GM10266 (cell line): ENCODE data around the gene DIP2C.

ENCODE experiments used
- DNase-seq: peaks from one replicate; pipeline ENCODE4 v3.0.0; 2012; ENCODE audit errors: extremely low spot score
- TF ChIP-seq, protein P1 (sequence below): IDR thresholded peaks from 2 replicates; pipeline ENCODE4 v1.5.1; 2012; ENCODE audit warnings: mild to moderate bottlenecking, low read depth; ENCODE audit not compliant: control insufficient read depth, insufficient read depth; ENCODE audit errors: missing control alignments

DIP2C gene

GRCh38 chr10:311901-312665 is 377.4 kb downstream of the DIP2C start:
- TF ChIP-seq, protein P1, sequence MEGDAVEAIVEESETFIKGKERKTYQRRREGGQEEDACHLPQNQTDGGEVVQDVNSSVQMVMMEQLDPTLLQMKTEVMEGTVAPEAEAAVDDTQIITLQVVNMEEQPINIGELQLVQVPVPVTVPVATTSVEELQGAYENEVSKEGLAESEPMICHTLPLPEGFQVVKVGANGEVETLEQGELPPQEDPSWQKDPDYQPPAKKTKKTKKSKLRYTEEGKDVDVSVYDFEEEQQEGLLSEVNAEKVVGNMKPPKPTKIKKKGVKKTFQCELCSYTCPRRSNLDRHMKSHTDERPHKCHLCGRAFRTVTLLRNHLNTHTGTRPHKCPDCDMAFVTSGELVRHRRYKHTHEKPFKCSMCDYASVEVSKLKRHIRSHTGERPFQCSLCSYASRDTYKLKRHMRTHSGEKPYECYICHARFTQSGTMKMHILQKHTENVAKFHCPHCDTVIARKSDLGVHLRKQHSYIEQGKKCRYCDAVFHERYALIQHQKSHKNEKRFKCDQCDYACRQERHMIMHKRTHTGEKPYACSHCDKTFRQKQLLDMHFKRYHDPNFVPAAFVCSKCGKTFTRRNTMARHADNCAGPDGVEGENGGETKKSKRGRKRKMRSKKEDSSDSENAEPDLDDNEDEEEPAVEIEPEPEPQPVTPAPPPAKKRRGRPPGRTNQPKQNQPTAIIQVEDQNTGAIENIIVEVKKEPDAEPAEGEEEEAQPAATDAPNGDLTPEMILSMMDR = no peak
- no peak for DNase-seq

DNA sequence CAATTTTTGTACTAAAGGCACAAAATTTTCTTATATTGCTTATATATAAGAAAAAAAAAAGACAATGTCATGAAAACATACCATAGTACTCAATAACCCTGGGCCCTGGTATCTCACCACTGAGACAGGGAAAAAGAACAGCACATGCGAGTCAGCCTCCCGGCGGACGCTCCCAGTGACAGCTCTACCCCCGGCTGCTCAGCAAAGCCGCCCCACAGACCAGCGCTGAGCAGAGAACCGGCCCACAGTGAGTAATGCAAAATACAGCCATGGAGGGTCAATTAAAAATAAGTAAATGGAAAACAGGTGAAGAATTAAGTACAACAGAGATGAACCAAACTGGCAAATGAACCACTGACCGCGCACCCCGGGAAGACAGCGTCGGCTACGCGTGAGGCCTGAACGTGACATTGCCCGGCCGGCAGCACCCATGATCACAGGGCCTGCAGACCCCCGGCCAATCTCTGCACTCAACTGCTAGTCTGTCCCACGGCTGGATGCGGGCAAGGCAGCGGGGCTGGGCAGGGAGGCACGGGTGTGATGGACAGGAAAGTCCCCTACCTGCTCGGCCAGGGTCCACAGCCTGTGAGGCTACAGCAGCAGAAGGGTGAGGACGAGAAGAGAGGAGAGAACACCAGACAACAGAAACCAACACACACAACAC is 378.4 kb downstream of the DIP2C start:
- no peak for DNase-seq
- TF ChIP-seq, protein P1 = no peak

DNA sequence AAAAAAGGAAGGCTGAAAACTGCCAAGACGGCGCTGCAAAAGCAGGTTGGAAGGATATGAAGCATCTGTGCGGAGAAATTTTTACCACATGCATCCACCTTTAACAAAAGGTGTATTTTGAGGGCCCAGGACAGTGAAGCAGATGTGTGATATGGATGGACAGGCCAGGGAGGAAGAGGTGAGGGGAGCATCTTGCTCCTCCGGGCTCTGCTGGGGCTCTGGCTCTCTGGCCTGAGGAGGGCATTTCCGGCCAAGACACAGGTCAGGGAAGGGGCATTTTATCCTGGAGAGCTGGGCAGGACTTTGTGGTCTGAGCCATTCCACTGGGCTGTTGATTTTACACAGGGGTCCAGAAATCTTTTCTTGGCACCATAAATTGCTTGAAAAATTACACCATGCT is 379.1 kb downstream of the DIP2C start:
- TF ChIP-seq, protein P1 = no peak
- DNase-seq = no peak

DNA sequence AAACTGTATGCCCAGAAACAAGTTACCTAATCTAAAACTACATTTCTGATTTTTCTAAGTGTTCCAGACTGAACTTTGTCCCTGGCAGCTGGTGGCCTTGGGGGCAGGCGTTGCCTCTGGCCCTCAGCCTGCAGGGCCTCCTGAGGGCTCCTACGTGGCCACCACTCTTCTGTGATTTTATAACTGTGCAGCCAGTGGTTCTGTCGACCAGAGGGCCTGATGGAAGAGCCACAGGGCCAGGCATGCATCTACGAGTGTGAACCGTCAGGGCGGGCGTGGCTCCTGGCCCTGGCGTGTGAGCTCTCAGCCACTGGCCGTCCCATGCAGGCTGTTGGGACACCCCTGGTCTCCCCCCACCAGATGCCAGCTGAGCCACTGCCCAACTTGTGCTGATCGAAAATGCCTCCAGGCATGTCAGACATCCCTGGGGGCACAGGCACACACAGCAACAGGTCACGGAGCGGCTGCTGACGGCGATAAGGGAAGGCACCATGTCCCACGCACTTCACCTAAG is 380.8 kb downstream of the DIP2C start:
- DNase-seq = no peak
- TF ChIP-seq, protein P1 = no peak

DNA sequence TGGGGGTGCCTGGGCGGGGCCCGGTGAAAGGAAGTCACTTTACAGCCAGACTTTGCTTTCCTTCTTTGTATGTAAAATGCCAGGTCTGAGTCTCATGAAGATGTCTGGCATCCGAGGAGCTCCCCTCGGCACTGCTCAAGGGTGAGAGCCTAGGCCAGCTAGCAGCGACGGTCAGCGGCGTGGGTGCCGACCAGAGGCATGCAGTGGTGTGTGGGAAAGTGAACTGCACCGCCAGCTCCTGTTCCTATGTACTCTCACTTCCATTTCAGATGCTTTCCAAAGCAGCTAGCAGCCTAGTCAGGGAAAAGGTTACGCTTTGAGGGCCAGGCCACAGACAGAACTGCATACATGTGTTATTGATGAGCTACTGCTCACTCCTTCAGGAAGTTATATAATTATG is 381.4 kb downstream of the DIP2C start:
- no peak for DNase-seq
- TF ChIP-seq, protein P1 = no peak

DNA sequence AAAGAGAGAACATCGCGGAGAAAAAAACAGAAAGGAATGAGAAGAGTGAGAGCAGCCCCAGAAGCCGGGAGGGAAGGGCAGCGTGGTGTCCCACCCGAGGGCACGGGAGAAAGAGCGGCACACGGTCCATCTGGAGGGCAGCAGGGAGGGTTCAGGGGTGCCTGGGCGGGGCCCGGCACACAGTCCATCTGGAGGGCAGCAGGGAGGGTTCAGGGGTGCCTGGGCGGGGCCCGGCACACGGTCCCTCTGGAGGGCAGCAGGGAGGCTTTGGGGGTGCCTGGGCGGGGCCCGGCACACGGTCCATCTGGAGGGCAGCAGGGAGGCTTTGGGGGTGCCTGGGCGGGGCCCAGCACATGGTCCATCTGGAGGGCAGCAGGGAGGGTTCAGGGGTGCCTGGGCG is 381.8 kb downstream of the DIP2C start:
- DNase-seq = no peak
- TF ChIP-seq, protein P1 = no peak

DNA sequence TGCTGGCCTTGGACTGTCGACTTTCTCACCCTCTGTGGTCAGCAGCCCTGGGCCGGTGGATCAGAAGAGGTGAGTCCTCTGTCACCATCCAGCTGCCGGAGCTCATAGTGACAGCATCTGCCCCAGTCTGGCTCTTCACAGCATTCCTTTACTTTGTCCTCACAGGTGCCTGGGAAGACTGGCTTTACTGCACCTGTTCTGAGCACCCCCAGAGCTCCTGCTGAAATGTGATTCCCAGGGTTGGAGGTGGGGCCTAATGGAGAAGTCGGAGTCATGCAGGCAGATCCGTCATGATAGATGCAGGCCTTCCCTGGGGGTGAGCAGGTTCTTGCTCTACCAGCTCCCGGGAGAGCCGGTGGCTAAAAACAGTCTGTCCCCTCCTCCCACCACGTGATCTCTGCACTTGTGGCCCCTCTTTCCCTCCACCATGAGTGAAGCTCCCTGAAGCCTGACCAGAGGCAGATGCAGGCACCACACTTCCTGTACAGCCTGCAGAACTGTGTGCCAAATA is 382.7 kb downstream of the DIP2C start:
- TF ChIP-seq, protein P1 = no peak
- DNase-seq = no peak
